GM18907 (cell line): ENCODE data around the gene ATP1A1.

Experiments used
- ATAC-seq: cut with Tn5 transposase; IDR thresholded peaks from one replicate; pipeline ENCODE4 v1.9.1; 2021; ENCODE audit warnings: mild to moderate bottlenecking, moderate library complexity; ENCODE audit not compliant: unreplicated experiment

ATP1A1 gene

DNA sequence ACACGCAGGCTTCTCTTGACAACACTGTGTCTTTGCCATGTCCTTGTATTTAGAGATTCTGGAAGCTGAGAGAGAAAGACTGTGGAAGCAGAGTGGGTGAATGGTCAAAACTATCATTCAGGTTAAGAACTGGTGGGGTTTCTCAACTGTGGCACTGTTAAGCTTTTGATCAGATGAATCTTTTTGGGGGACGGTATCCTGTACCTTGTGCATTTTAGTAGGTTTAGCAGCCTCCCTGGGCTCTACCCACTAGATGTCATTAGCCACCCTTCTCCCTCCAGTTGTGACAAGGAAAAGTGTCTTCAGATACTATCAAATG, 39.4 kb downstream of the ATP1A1 start:
- no peak for ATAC-seq

DNA sequence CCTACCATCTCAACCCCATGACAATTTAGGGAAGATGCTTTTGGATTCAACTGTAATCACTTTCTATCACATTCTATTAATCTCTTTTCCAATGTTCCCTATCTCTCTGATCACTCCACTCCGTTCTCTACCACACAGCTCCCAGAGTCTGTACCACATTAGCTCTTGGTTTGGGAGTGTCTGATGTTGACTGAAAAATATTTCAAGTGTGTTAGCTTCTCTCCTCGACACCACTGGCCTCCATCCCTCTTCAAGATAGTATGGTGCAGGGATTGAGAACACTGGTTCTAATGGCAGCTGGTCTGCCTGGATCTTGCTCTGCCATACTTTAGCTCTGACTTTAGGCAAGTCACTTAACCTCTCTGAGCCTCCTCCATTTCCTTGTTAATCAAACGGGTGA, 39.9 kb downstream of the ATP1A1 start:
- no peak for ATAC-seq

DNA sequence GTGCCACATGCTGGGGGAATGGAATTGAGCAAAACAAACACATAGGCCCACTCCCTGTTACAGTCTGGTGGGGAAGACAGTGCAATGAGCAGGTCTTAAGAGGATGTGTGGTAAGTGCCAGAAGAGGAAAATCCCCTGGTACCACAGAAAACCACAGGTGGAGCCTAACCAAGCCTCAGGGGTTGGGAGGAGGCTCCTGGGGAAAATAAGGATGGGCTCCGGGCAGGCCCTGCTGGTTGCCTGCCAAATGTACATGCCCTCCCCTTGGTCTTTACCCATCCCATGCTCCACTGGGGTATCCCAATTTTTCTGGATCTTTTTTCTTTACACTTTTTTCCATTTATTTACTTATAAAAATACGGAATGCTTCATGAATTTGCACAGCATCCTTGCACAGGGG, 40.4 kb downstream of the ATP1A1 start:
- no peak for ATAC-seq

DNA sequence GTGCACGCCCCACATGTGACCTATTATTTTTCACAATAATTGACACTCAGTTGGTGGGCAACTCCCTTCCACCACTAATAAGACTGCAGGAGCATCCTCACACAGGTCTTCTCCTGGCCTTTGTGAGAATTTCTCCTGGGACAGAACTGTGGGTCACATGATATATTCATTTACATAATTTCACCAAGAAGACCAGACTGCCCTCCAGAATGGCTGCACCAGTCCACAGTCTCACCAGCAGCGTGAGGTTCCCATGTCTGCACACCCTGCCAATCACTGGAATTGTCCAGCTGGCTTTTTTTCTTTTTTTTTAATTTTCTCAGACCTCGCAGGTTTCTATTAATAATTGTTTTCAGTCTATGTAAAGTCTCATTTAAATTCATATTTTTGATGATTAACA, 41.3 kb downstream of the ATP1A1 start:
- ATAC-seq = no peak

DNA sequence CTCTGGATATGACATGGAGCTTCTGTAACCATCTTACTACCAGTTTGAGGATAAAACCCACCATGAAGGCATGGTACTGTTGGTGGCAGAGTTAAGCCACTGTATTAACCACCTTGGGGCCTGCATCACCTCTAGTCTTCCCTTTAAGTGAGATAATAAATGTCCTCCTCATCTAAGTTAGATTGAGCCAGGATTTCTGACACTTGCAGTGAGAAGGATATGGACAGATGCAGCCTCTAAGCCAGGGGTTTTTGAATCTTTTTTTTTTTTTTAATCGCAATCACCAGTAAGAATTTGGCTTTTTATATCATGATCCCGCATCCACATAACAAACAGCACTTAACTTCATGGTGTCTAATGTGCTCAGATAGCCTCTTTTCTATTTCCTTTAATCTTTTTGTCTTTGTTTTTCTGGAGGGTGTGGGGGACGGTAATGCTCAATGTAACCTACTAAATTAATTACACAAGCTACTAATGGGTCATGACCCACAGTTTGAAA, 42.2 kb downstream of the ATP1A1 start:
- ATAC-seq = no peak

DNA sequence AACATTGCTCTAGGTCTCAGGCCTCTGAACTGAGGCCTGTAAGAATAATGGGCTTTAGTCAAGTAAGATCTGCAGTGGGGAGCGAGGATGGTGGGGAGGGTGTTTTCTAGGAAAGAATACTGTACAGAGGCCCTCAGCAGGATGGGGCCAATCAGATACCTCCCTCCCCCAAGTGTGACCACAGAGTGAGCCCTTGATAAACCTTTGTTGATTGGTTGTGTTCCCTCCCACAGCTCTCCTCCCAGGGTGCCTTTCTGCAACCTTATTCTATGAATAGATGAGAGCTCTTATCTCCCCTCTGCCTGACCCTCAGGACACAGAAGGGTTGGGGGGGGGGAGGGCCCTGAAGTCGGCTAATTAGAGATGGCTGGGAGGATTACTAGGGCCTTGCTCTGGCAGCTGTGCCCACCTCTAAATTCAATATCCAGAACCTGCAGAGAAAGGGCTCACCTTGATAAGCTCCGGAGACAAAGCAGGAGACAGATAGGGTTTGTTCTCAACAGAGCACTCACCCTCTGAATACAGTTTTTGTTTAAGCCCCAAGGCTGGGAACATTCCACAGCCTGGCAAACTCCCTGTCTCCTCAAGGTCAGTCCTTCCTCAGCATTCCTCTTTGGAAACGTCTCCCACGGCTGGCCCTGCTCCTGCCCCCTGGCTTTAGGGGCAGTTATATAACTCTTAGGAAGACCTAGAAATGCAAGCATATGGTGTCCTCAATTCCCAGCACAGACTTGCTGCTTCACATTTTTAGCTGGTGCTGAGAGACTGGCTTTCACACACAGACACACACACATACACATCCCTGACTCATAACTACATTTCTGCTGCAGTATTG, 42.9 kb downstream of the ATP1A1 start:
- no peak for ATAC-seq

DNA sequence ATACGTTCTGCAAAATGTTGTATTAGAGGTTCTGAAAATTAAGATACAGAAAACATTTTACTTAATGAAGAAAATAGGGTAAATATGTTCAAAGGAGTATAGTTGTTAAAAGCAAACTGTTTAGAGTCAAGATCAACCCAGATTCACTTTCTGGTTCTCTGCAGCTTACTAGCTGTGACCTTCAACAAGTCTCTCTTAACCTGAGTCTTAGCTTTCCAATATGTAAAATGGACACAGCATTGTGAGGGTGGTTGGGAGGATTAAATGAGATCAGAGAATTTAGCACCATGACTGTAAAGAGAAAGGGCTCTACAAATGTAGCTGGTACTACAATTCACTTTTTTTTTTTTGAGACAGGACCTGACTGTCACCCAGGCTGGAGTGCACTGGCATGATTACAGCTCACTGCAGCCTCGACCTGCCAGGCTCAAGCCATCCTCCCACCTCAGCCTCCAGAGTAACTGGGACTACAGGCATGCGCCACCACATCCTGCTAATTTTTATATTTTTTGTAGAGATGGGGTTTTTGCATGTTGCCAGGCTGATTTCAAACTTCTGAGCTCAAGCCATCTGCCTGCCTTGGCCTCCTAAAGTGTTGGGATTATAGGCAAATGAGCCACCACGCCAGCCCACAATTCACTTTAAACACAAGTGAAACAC, 43.9 kb downstream of the ATP1A1 start:
- no peak for ATAC-seq

DNA sequence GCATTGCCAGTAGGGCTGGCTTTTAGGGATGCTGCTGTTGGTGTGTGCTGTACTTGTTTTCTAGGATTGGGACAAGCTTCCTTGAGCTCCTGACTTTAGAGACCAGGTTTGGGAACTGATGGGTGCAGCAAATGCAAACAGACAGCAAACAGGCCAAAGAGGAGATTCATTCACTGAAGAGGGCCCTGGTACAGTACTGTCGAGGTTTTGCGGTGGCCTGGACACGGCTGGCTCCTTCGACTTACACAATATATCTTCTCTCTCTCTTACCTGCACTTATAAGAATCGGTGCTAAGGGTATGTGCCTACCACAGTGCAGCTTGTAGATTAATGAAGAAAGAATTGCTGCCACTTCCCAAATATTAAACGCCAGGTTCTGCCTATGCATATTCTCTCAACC, 44.6 kb downstream of the ATP1A1 start:
- ATAC-seq = no peak

DNA sequence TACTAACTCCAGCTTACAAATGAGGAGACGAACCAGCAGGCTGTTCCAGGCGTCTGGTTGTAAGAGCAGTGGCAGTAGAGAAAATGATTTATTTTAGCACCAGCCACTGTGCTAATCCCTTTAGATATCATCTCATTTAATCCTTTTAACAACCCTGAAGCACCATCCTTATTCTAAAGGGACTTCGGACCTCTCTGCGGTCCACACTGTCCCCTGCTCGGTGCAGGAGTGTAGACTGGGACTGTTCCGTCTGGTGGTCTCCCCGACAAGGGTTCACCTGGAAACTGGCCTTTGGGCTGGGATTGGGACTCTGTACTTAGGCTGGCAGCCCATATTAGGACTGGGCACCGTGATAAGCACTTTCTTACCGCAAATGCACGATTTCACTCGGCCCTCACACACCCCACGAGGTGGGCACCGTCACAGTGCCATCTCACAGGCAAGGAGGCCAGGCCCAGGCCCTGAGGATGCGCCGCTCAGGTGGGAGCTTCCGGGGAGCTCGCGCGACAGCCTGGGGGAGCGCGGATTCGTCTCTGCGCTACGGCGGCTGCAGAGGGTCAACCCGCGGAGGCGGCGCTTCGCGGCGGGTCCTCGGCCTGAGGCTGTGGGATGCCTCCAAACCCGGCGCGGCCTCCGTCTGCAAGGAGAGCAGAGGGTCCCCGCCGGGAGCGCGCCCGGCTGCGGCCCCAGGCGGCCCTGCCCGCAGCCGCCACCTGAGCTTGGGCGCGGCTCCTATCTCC, 45.2 kb downstream of the ATP1A1 start:
- peak; percentile 87 for ATAC-seq

DNA sequence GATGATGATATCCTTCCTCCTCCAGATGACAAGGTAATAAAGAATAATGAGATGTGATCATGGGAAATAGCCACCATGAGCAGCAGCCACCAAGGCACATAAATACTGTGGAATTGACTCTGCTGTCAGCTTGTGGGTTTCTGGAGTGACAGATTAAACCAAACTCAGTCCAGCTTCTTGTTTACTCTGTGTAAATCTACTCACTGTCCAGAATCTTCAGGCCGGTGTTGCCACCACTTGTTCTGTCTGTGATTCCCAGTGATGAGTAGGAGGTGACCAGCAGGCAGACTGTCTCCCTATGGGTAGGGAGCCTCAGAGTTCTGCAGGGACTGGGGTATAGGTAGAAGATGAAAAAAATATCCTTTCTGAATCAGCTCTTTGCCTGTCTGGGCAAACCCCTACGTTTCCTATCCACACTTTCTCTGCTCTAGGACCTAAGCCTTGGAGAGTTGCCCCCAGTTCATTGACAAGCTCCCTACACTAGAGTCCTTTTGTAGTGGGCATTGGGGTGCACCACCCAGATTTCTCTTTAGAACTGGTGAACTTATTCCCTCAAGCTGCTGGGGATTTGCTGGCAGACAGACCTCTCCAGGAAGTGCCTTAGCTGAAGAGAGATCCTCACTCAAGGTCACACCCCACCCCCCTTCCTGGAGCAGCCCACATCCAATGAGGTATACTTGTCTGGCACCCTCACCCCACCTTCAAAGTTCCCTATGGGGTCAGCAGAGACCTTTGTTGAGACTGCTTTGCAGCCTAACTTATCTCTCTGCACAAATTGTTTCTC, 47.6 kb downstream of the ATP1A1 start:
- no peak for ATAC-seq

DNA sequence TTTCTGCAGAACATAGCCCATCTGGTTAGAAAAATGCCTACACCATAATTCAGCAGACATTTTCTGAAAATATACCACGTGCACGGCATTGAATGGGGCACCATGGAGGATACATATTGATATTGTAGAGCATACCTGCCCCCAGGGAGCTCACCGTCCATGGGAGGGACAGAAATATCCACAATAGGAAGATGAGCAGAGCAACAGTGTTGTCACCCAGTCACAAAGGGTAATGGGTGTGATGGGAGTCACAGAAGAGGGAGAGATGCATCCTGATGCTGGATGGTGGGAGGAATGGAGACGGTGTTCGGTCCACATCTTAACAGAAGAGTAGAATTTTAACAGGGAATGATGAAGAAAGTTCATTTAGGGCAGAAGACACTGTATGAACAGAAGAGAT, 51.4 kb downstream of the ATP1A1 start:
- ATAC-seq = no peak

DNA sequence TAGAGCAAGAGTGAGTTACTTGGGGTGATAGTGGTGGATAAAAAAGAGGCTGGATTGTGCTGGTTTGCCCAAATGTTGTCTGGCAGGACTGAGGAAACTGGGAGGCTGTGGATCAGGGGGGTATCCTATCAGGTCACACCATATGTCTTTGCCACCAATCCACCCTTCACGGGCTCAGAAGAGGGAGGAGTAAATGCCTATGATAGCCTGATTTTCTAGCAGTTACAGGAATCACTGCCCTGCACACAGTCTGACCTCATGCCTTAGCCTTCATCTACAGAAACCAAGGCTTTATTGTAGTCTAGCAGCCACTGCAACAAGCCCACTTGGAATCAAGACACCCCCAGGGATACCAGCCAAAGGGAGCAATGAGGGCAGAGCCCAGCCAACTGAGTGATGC, 51.8 kb downstream of the ATP1A1 start:
- ATAC-seq = no peak

DNA sequence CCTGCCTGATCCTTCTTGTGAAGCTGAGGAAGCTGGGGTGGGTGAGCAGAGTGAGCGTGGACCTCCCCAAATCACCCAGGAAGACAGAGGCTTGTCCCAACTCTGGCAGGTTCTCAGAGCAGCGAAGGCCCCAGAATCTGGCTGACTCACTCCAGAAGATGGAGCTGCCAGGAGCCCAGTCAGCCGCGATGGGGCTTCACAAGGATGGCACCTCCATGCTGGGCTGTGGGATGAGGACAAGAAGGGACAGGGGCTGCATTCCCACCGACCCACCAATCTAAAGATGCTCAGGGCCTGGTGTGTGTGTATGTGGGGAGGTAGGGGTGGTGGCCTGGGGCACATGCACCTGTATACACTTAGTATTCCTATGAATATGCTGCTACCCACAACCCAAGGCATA, 52.9 kb downstream of the ATP1A1 start:
- ATAC-seq = no peak

DNA sequence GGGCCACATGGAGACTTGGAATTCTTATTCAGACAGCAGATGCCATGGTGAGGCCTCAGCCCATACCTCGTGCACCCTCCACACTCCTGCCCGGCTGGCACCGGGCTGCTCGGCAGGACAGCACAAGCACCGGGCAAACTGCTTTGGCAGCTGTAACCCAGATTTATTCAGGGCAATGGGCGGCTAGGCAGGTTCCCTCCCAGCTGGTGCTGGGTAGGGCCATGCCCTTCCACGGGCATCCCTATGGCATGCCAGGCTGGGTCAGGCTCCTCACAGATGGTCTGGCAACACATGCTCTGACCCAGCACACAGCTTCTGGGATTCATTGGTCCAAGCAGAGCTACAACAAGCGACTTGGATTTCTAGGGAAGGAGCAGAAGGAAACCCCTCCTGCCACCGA, 53.4 kb downstream of the ATP1A1 start:
- no peak for ATAC-seq

DNA sequence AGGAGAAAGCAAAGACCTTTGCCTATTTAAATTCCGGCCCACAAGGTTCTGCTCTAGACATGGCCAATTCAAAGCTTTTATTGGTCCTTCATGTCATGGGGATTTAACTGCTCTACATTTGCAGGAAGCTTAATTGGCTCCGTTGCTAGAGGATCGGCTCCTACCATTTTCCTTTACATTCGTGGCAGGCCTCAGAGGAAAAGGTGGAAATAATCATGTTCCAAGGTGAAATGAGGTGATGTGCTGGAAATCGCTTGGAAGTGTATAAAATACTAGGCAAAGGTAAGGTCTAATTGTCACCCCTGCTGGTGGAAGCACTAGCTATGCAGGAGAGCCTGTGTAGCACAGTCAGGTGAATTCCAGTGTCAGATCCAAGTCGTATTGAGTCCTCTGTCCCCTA, 55.5 kb downstream of the ATP1A1 start:
- no peak for ATAC-seq

DNA sequence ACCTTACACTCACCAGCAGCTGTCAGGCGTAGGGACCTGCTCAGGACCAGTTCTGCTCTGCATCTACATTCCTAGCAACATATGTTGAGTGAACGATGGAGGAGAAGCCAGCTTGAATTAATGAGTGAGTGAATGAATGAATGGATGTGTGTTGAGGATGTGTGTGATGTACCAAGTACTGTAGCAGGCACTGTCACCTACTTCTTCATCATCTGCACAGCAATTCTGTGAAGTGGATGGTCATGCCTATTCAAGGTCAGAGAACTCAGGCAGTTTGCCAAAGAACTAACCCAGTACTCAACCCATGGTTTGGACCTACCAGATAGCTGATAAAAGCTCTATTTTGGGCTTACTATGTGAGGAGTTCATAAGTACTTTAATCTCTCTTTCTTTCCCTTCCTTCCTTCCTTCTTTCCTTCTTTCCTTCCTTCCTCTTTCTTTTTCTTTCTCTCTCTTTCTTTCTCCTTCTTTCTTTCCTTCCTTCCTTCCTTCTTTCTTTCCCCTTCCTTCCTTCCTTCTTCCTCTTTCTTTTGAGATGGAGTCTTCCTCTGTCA, 56.9 kb downstream of the ATP1A1 start:
- no peak for ATAC-seq

DNA sequence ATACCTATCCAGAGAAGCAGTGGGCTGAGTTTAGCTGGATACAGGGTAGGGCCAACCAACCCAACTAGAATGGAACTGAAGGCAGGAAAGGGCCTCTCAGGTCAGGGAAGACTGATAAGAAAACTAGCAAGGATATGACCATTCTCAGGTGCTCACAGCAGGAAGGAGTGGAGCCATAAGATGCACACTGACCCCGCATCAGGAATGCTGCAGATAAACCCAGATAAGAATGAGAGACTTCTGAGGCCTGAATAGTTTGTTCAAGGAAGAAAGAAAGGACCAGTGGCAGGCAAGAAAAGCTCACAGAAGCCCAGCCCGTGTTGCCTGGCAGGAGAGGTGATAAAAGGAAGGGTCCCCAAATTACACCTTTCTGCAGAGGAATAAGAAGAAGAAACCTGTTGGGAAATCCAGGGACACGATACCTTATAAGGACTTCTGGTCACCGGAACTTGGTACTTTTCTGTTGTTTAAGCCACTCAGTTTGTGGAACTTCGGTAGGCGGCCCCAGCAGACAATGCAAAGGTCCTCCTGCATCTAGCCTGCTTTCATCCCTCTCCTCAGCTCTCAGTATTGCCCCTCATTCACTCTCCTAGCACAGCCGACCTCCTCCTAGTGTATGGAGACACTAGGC, 58.9 kb downstream of the ATP1A1 start:
- ATAC-seq = no peak

DNA sequence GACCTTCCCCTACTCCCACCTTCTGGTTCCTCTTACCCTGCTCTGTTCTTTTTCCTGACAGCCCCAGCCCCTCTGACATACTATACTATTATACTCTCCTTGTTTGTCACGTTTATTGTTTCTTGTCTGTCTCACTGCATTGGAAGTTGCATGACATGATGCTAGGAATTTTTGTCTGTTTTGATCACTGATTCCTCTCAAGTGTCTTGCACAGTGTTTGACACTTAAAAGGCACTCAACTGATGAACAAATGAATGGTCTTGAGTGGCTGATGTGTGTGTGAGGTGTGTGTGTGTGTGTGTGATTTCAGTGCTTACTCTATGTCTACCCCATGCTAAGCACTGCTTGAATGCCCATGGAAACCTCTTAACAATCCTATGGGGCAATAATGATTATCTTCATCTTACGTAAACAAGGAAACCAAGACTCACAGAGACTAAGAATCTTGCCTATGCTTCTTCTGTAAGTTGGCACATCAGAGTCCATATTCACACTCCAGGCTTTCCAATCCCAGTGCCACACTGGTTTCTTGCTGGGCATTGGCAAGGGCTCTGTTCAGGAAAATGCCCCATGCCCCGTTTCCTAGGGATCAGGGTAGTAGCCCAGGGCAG, 59.7 kb downstream of the ATP1A1 start:
- ATAC-seq = no peak

DNA sequence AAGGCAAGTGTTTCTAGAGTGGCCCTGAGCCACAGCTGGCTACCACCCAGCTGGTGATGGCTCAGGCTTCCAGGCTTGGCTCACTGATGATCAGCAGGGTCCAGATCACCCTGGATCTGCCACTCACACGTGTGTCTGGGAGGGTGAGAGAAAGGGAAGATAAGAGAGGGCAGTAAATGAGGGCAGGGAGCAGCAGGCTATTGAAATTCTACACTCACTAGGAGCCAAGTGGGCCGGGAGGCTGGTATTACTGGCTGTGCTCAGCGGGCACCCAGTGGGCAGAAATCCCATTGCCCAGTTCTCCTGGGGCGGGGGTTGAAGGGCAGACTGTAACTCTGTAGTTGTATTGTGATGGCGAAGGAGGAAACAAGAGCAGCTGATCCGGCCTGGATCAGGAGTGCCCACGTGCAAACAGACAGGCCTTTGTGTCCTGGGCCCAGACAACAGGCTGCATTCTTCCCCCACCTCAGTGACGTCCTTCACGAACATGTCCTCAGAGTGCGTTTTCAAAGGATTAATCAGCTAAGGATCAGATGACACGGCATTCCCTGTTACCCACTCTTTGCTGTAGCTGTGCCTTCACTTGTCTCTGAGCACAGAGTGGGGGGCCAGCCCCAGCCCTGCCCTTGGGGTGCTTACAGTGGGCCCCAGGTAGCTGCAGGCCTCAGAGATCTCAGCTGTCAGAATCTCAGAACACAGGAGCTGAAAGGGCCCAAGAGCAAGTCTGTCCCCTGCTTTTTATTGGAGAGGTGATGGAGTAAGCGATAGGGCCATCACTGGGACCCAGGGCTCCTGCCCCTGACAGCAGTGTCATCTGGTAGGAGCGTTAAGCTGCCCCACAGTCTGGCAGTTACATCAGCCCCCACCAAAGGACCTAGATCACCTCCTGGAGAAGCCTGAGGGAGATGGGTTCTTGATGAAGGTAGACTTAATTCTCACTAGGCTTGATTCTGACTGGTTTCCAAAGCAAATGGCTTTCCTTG, 60.5 kb downstream of the ATP1A1 start:
- no peak for ATAC-seq
